Panc1 (cell line): ENCODE measurements around the gene SMAD1. TPM values are rescaled to one million over a fixed set of nuclear protein-coding genes. Genes with fewer than 3 reads are reported as not detected.
A peak's percentile ranks its signal among the peaks of the same experiment; 100 is the strongest.

ENCODE experiments used
- ATAC-seq: fragments of 200-7000 bp; cut with Tn5 transposase; 2 replicates; pipeline ENCODE4 v1.9.1; 2020; ENCODE audit warnings: mild to moderate bottlenecking, moderate library complexity
- BruUV-seq: library from RNA; stranded (reverse); fragments of 400-500 nt; replicated peaks from 2 replicates; lab custom pipeline; 2021; lab: Mats Ljungman, UMichigan
- CTCF ChIA-PET: fragments of 300-600 bp; sonication (Branson Sonifier 250); formaldehyde crosslinking; loops from one replicate; lab custom pipeline; 2022; ENCODE audit warnings: antibody characterized with exemption; lab: Charles Lee
- POLR2A ChIA-PET: fragments of 300-600 bp; sonication (Branson Sonifier 250); formaldehyde crosslinking; loops from one replicate; lab custom pipeline; 2022; ENCODE audit warnings: antibody characterized with exemption; lab: Charles Lee
- DNase-seq: peaks from one replicate; pipeline ENCODE4 v3.0.0-alpha.2; 2010; ENCODE audit warnings: low read depth, low spot score
- H3K27ac ChIP-seq: 2 replicates; pipeline ENCODE4 v1.5.1; 2011; ENCODE audit warnings: mild to moderate bottlenecking, low read length, inconsistent platforms
- H3K27me3 ChIP-seq: fragments of 200-500 bp; sonication (Bioruptor generic); 2 replicates; pipeline ENCODE4 v1.6.0; 2014; ENCODE audit warnings: low read length, inconsistent platforms; ENCODE audit not compliant: control insufficient read depth, insufficient read depth
- H3K36me3 ChIP-seq: fragments of 200-500 bp; sonication (Bioruptor generic); 2 replicates; pipeline ENCODE4 v1.5.1; 2014; ENCODE audit warnings: inconsistent platforms, mild to moderate bottlenecking, low read length, moderate library complexity; ENCODE audit not compliant: control insufficient read depth, insufficient read depth
- H3K4me1 ChIP-seq: 2 replicates; pipeline ENCODE4 v1.5.1; 2011; ENCODE audit warnings: inconsistent platforms, mild to moderate bottlenecking, low read length, moderate library complexity; ENCODE audit not compliant: control insufficient read depth, insufficient read depth
- H3K4me3 ChIP-seq, 2 experiments: 2 replicates each; pipeline ENCODE4 v1.5.1; 2011 to 2012; ENCODE audit warnings: low read depth in 2 of 2, low read length in 2 of 2, mild to moderate bottlenecking in 2 of 2, inconsistent platforms in 1 of 2, moderate library complexity in 1 of 2
- H3K9me3 ChIP-seq: fragments of 200-500 bp; sonication (Bioruptor generic); 2 replicates; pipeline ENCODE4 v1.5.1; 2014; ENCODE audit warnings: low read depth, mild to moderate bottlenecking, inconsistent platforms, low read length, moderate library complexity; ENCODE audit not compliant: control insufficient read depth, insufficient read depth
- POLR2AphosphoS5 ChIP-seq: IDR thresholded peaks from 2 replicates; pipeline ENCODE4 v1.6.1; 2012; ENCODE audit warnings: mild to moderate bottlenecking, low read depth, low read length, moderate library complexity
- REST ChIP-seq, 2 experiments: IDR thresholded peaks; 2 replicates each; pipeline ENCODE4 v1.6.1; 2011 to 2012; ENCODE audit warnings: low read depth in 2 of 2, control low read depth in 1 of 2, low read length in 1 of 2, mild to moderate bottlenecking in 1 of 2, moderate library complexity in 1 of 2; ENCODE audit not compliant: insufficient read depth in 1 of 2
- SIN3A ChIP-seq: IDR thresholded peaks from 2 replicates; pipeline ENCODE4 v1.6.1; 2012; ENCODE audit warnings: low read depth, mild to moderate bottlenecking, low read length, moderate library complexity, borderline replicate concordance; ENCODE audit not compliant: insufficient read depth
- TCF7L2 ChIP-seq: IDR thresholded peaks from 2 replicates; pipeline ENCODE4 v1.6.1; 2011; ENCODE audit warnings: mild to moderate bottlenecking, low read depth, low read length, inconsistent platforms
- in situ Hi-C: cut with HindIII; loops from 2 replicates; pipeline ENCODE4 v1.10.0; 2016; ENCODE audit warnings: low sequenced_read_pairs, low pct_unique_long_range_greater_than_20kb
- intact Hi-C: fragments of 100-400 bp; cut with micrococcal nuclease; formaldehyde crosslinking; loops from one replicate; pipeline ENCODE4 v1.10.0; 2022; ENCODE audit not compliant: unreplicated experiment
- total RNA-seq: library from RNA; stranded (reverse); gene quantifications from one replicate; pipeline ENCODE4 v1.2.1, GENCODE V29; 2021; ENCODE audit not compliant: unreplicated experiment
- TF ChIP-seq, protein P1 (sequence below): fragments of 450-650 bp; IDR thresholded peaks from 2 replicates; pipeline ENCODE4 v1.5.1; 2017; ENCODE audit warnings: mild to moderate bottlenecking

Gene SMAD1
- total RNA-seq, 1 experiment from 2014 or later, result 24.1 TPM

DNA sequence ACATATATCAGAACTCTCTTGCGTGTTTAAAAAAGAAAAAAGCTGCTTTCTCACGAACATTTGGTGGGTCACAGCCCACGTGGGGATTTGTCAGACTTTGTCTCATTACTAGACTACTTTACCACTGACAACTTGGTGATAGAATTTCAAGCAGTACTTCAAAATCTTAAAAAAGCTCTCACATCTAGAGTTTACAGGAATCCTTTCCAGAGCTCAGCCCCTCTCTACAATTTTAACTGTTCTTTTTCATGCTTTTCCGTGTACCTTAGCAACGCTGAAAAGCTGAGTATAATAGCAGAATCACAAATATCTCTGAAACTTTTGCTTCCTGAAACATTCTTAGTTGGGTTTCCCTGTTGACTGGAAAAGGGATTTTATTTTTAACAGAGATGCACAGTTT, 50.2 kb downstream of the SMAD1 start:
- intact Hi-C loops, result no loop called here
- H3K9me3 ChIP-seq, result no peaks in the 10 kb centered on the region
- ATAC-seq (no peak), DNase-seq (no peak)
- no TSS peak for BruUV-seq
- H3K4me3 ChIP-seq, result no peak overlapping the region
- H3K27me3 ChIP-seq, result no peaks in the 10 kb centered on the region
- no peaks in the 10 kb centered on the region for H3K4me1 ChIP-seq
- no peaks in the 10 kb centered on the region for H3K36me3 ChIP-seq
- ChIA-PET CTCF (interaction anchor here (0.7 kb wide), 1 partner anchor 912 kb away, joined by 3 read pairs; no protein-coding TSS in a partner anchor), POLR2A (no interaction called here)
- TF ChIP-seq REST (IDR thresholded peaks at IDR 0.05; ENCODE audit: insufficient read depth in 1 of 2, low read depth in 2 of 2, low read length in 1 of 2) (no peak), TCF7L2 (no peak), POLR2AphosphoS5 (no peak)
- TF ChIP-seq, protein P1, sequence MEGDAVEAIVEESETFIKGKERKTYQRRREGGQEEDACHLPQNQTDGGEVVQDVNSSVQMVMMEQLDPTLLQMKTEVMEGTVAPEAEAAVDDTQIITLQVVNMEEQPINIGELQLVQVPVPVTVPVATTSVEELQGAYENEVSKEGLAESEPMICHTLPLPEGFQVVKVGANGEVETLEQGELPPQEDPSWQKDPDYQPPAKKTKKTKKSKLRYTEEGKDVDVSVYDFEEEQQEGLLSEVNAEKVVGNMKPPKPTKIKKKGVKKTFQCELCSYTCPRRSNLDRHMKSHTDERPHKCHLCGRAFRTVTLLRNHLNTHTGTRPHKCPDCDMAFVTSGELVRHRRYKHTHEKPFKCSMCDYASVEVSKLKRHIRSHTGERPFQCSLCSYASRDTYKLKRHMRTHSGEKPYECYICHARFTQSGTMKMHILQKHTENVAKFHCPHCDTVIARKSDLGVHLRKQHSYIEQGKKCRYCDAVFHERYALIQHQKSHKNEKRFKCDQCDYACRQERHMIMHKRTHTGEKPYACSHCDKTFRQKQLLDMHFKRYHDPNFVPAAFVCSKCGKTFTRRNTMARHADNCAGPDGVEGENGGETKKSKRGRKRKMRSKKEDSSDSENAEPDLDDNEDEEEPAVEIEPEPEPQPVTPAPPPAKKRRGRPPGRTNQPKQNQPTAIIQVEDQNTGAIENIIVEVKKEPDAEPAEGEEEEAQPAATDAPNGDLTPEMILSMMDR, result no peak
- in situ Hi-C loops, result no loop called here
- H3K27ac ChIP-seq, result peak overlapping the region; percentile 7; the same call in 1 of the 2 replicates

- intact Hi-C loops, result no loop called here
- POLR2A ChIA-PET, result no interaction called here
Observed at GRCh38 chr4:145533001-145533400, 51.3 kb downstream of the SMAD1 start.

More at GRCh38 chr4:145533001-145533400, 51.3 kb downstream of the SMAD1 start:
- DNase-seq, result no peak
- H3K27ac ChIP-seq, result no peak overlapping the region
- TF ChIP-seq, protein P1, result no peak
- TF ChIP-seq REST (IDR thresholded peaks at IDR 0.05; ENCODE audit: insufficient read depth in 1 of 2, low read depth in 2 of 2, low read length in 1 of 2) (no peak), SIN3A (no peak), TCF7L2 (no peak), POLR2AphosphoS5 (no peak)
- H3K27me3 ChIP-seq, result no peaks in the 10 kb centered on the region
- no peak overlapping the region for H3K4me3 ChIP-seq
- H3K9me3 ChIP-seq, result no peaks in the 10 kb centered on the region
- in situ Hi-C loops, result no loop called here
- CTCF ChIA-PET, result no interaction called here
- no peak for ATAC-seq
- BruUV-seq, result no TSS peak
- H3K36me3 ChIP-seq, result no peaks in the 10 kb centered on the region
- H3K4me1 ChIP-seq, result 0 out of 2 replicates have a peak, but pooled peaks cover 3% of the 10 kb centered on the region
